ENCODE data around the gene PTOV1.
"Not testable (repeated sequence)": the region's sequence is repeated elsewhere in the genome, so short reads cannot be mapped to it uniquely, and the experiment has no call there.

DNA sequence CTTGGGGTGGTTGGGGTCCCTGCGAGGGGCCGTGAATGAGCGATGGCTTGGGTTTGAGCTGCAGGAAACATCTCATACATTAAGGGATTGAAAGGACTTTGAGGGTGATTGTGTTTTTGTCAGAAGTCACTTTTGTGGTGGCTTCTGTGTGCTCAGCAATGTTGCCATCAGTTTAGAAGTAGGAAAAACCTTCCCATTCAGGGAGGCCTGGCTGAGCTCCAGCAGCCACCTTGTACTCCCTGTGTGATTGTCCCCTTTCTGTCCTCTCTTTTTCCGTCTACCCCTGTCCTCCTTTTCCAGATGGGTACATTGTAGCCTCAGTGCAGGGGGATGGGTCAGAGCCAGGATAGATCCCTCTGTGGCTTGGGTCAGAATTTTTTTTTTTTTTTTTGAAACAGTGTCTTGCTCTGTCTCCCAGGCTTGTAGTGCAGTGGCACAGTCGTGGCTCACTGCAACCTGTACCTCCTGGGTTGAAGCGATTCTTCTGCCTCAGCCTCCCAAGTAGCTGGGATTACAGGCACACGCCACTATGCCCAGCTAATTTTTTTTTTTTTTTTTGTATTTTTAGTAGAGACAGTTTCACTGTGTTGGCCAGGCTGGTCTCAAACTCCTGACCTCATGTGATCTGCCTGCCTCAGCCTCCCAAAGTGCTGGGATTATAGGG, 31.4 kb upstream of the PTOV1 start:
- not testable (repeated sequence) for TF ChIP-seq CTCF, POLR2A (IDR thresholded peaks at IDR 0.05)
